ENCODE measurements around the gene SLC12A4. TPM values are rescaled to one million over a fixed set of nuclear protein-coding genes. Genes with fewer than 3 reads are reported as not detected.

SLC12A4 gene
- total RNA-seq, 1 experiment from 2014 or later: 33.2 TPM

DNA sequence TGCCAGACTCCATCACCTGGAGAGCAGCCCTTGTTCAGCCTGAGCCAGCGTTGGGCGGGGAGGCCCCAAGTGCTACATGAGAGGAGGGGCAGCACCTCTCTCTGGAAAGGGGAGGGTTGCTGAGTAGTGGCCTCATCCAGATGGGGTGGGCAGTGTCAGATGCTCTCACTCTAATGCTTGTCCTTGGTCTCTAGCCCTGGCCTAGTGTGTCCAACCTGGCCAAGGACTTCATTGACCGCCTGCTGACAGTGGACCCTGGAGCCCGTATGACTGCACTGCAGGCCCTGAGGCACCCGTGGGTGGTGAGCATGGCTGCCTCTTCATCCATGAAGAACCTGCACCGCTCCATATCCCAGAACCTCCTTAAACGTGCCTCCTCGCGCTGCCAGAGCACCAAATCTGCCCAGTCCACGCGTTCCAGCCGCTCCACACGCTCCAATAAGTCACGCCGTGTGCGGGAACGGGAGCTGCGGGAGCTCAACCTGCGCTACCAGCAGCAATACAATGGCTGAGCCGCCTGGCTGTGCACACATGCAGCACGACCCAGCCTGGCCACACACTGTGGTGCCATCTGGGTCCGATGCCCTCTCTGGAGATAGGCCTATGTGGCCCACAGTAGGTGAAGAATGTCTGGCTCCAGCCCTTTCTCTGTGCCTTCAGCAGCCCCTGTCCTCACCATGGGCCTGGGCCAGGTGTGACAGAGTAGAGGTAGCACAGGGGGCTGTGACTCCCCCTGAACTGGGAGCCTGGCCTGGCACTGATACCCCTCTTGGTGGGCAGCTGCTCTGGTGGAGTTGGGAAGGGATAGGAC lies 41.1 kb downstream of the SLC12A4 start:
- DNase-seq: no peak
- Histone ChIP-seq H4K20me1 (ENCODE audit: low read length) (no peaks in the 10 kb centered on the region), H3K36me3 (ENCODE audit: low read depth, low read length) (no peaks in the 10 kb centered on the region), H3K9ac (ENCODE audit: low read length) (no peak overlapping the region), H3K27ac (ENCODE audit: low read length) (peak overlapping the region; percentile 77), H3K9me2 (replicated peaks; ENCODE audit: low read length) (no peaks in the 10 kb centered on the region), H3F3A (ENCODE audit: low read length, unreplicated experiment) (no peaks in the 10 kb centered on the region), H3K4me1 (ENCODE audit: insufficient read depth, low read length) (peaks cover 18% of the 10 kb centered on the region), H3K79me2 (ENCODE audit: low read length) (no peaks in the 10 kb centered on the region), H3K4me2 (ENCODE audit: low read length) (no peak overlapping the region), H3K4me3 (ENCODE audit: low read length) (no peak overlapping the region), H3K27me3 (ENCODE audit: low read length) (no peaks in the 10 kb centered on the region), H3K9me3 (ENCODE audit: low read length) (no peaks in the 10 kb centered on the region), H2AFZ (ENCODE audit: low read length) (no peak overlapping the region)
- POLR2A ChIA-PET (ENCODE audit: unreplicated experiment): no interaction called here
- no TSS peak for BruUV-seq (replicated peaks)
- TF ChIP-seq, protein P1, sequence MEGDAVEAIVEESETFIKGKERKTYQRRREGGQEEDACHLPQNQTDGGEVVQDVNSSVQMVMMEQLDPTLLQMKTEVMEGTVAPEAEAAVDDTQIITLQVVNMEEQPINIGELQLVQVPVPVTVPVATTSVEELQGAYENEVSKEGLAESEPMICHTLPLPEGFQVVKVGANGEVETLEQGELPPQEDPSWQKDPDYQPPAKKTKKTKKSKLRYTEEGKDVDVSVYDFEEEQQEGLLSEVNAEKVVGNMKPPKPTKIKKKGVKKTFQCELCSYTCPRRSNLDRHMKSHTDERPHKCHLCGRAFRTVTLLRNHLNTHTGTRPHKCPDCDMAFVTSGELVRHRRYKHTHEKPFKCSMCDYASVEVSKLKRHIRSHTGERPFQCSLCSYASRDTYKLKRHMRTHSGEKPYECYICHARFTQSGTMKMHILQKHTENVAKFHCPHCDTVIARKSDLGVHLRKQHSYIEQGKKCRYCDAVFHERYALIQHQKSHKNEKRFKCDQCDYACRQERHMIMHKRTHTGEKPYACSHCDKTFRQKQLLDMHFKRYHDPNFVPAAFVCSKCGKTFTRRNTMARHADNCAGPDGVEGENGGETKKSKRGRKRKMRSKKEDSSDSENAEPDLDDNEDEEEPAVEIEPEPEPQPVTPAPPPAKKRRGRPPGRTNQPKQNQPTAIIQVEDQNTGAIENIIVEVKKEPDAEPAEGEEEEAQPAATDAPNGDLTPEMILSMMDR (conservative IDR thresholded peaks at IDR 0.05; ENCODE audit: low read depth, low read length): no peak
- no peak for TF ChIP-seq EZH2phosphoT487 (IDR thresholded peaks at IDR 0.05; ENCODE audit: borderline replicate concordance, low read length)
- no peak for TF ChIP-seq EZH2 (IDR thresholded peaks at IDR 0.05; ENCODE audit: low read length, unreplicated experiment)
- CTCF ChIA-PET: no interaction called here
- no peak for ATAC-seq
- intact Hi-C loops (cut with micrococcal nuclease): loop anchor here (5.0 kb wide), 1 partner anchor 85 kb away; the partner anchor contains the start of gene THAP11

DNA sequence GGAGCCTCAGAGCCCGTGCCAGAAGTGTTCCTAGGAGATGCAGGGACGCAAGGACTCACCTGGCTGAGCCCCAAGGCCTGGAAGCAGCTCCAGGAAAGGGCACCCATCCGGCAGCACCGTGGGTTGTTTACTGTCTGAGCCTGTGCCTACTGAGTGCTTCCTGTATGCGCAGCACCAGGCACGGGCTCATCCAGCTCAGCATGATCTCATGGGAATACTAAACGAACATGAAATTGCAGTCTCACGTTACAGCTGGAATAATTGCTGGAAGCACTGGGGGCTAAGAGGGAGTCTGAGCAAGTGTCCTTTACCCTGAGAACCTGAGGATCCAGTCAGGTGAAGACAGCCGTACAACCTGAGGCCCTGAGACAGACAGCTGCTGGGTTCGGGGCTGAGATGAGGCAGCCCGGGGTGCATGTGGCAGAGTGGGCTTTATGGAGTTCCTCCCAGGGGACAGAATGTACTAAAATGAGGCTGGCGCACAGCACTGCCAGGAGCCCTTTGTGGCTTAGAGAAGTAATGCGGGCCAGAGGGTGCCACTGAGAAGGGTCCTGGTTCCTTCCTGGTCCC lies 42.2 kb downstream of the SLC12A4 start:
- no peaks in the 10 kb centered on the region for H3F3A ChIP-seq (ENCODE audit: low read length, unreplicated experiment)
- BruUV-seq (replicated peaks): no TSS peak
- H3K4me2 ChIP-seq (ENCODE audit: low read length): peak overlapping the region; percentile 47
- H3K4me3 ChIP-seq (ENCODE audit: low read length): no peak overlapping the region
- H4K20me1 ChIP-seq (ENCODE audit: low read length): no peaks in the 10 kb centered on the region
- ATAC-seq (peak; percentile 92), DNase-seq (peak; percentile 73)
- no peaks in the 10 kb centered on the region for H3K27me3 ChIP-seq (ENCODE audit: low read length)
- H3K79me2 ChIP-seq (ENCODE audit: low read length): no peaks in the 10 kb centered on the region
- H3K36me3 ChIP-seq (ENCODE audit: low read depth, low read length): no peaks in the 10 kb centered on the region
- POLR2A ChIA-PET (ENCODE audit: unreplicated experiment): interaction anchor here (0.6 kb wide), 1 partner anchor 97 kb away, joined by 3 read pairs; the partner anchor contains the start of genes DDX28 and DUS2
- peaks cover 18% of the 10 kb centered on the region for H3K4me1 ChIP-seq (ENCODE audit: insufficient read depth, low read length)
- TF ChIP-seq EZH2 (IDR thresholded peaks at IDR 0.05; ENCODE audit: low read length, unreplicated experiment): no peak
- TF ChIP-seq, protein P1 (conservative IDR thresholded peaks at IDR 0.05; ENCODE audit: low read depth, low read length): no peak; the same call in 1 of the 2 replicates
- no peak for TF ChIP-seq EZH2phosphoT487 (IDR thresholded peaks at IDR 0.05; ENCODE audit: borderline replicate concordance, low read length)
- CTCF ChIA-PET: interaction anchor here (0.7 to 1.3 kb wide), 2 partner anchors 10 to 42 kb away, joined by 5 to 7 read pairs; partner anchors contain the start of gene PSMB10
- H3K9me3 ChIP-seq (ENCODE audit: low read length): no peaks in the 10 kb centered on the region
- intact Hi-C loops (cut with micrococcal nuclease): loop anchor here (5.0 kb wide), 1 partner anchor 84 kb away; the partner anchor contains the start of gene THAP11
- H3K27ac ChIP-seq (ENCODE audit: low read length): peak overlapping the region; percentile 77
- no peak overlapping the region for H2AFZ ChIP-seq (ENCODE audit: low read length)
- 0 out of 2 replicates have a peak overlapping the region, but pooled peaks have one; percentile 15 for H3K9ac ChIP-seq (ENCODE audit: low read length)
- H3K9me2 ChIP-seq (replicated peaks; ENCODE audit: low read length): no peaks in the 10 kb centered on the region

All from PC-3 (cell line).